Ishikawa (cell line): Measurements from ENCODE around the gene TMA7B.

Source experiments
- CEBPB ChIP-seq: IDR thresholded peaks from 2 replicates; pipeline ENCODE4 v1.6.1; 2012
- CREB1 ChIP-seq: IDR thresholded peaks from 2 replicates; pipeline ENCODE4 v1.6.1; 2012; ENCODE audit warnings: low read depth
- EGR1 ChIP-seq: IDR thresholded peaks from 2 replicates; pipeline ENCODE4 v1.6.1; 2012
- EP300 ChIP-seq: IDR thresholded peaks from 2 replicates; pipeline ENCODE4 v1.6.1; 2012; ENCODE audit warnings: borderline replicate concordance
- FOXM1 ChIP-seq: IDR thresholded peaks from 2 replicates; pipeline ENCODE4 v1.6.1; 2012; ENCODE audit warnings: low read depth, borderline replicate concordance
- NFIC ChIP-seq: IDR thresholded peaks from 2 replicates; pipeline ENCODE4 v1.6.1; 2012
- RAD21 ChIP-seq: IDR thresholded peaks from 2 replicates; pipeline ENCODE4 v1.6.1; 2012; ENCODE audit warnings: low read depth
- TAF1 ChIP-seq: IDR thresholded peaks from 2 replicates; pipeline ENCODE4 v1.6.1; 2012; ENCODE audit warnings: low read depth, mild to moderate bottlenecking
- TCF12 ChIP-seq: IDR thresholded peaks from 2 replicates; pipeline ENCODE4 v1.6.1; 2012; ENCODE audit warnings: low read depth
- TEAD4 ChIP-seq: IDR thresholded peaks from 2 replicates; pipeline ENCODE4 v1.6.1; 2012
- USF1 ChIP-seq: IDR thresholded peaks from 2 replicates; pipeline ENCODE4 v1.6.1; 2012
- YY1 ChIP-seq: IDR thresholded peaks from 2 replicates; pipeline ENCODE4 v1.6.1; 2012; ENCODE audit warnings: low read depth
- ZBTB7A ChIP-seq: IDR thresholded peaks from 2 replicates; pipeline ENCODE4 v1.6.1; 2012; ENCODE audit warnings: low read depth
- TF ChIP-seq, protein P1 (sequence below): IDR thresholded peaks from 2 replicates; pipeline ENCODE4 v1.6.1; 2012; ENCODE audit warnings: low read depth, mild to moderate bottlenecking
- TF ChIP-seq, protein P2 (sequence below): IDR thresholded peaks from 2 replicates; pipeline ENCODE4 v1.6.1; 2012

The TMA7B gene

DNA sequence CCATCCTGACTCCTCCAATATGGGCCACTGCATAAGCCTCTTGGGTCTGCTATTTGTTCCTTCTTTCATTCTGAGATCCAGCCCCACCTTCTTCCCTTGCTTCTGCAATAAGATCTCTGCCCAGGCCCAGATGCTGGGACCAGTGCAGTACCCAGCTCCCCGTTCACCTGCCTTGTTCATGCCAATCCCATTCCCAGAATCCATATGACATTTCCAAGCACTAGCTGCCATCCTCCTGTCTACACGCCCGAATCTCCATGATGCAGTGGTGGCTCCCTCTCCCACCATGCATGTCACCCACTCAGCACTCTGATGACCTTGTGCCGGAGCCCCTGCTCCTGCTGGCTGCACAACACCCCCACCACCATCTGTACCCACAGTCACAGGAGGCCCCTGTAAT lies 23.1 kb downstream of the TMA7B start:
- TF ChIP-seq EGR1 (no peak), RAD21 (no peak), ZBTB7A (no peak), TEAD4 (no peak), YY1 (no peak), CREB1 (no peak), TAF1 (no peak), FOXM1 (no peak), NFIC (no peak), CEBPB (no peak), TCF12 (no peak)
- TF ChIP-seq, protein P1, sequence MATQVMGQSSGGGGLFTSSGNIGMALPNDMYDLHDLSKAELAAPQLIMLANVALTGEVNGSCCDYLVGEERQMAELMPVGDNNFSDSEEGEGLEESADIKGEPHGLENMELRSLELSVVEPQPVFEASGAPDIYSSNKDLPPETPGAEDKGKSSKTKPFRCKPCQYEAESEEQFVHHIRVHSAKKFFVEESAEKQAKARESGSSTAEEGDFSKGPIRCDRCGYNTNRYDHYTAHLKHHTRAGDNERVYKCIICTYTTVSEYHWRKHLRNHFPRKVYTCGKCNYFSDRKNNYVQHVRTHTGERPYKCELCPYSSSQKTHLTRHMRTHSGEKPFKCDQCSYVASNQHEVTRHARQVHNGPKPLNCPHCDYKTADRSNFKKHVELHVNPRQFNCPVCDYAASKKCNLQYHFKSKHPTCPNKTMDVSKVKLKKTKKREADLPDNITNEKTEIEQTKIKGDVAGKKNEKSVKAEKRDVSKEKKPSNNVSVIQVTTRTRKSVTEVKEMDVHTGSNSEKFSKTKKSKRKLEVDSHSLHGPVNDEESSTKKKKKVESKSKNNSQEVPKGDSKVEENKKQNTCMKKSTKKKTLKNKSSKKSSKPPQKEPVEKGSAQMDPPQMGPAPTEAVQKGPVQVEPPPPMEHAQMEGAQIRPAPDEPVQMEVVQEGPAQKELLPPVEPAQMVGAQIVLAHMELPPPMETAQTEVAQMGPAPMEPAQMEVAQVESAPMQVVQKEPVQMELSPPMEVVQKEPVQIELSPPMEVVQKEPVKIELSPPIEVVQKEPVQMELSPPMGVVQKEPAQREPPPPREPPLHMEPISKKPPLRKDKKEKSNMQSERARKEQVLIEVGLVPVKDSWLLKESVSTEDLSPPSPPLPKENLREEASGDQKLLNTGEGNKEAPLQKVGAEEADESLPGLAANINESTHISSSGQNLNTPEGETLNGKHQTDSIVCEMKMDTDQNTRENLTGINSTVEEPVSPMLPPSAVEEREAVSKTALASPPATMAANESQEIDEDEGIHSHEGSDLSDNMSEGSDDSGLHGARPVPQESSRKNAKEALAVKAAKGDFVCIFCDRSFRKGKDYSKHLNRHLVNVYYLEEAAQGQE = no peak
- TF ChIP-seq, protein P2, sequence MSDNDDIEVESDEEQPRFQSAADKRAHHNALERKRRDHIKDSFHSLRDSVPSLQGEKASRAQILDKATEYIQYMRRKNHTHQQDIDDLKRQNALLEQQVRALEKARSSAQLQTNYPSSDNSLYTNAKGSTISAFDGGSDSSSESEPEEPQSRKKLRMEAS = no peak

DNA sequence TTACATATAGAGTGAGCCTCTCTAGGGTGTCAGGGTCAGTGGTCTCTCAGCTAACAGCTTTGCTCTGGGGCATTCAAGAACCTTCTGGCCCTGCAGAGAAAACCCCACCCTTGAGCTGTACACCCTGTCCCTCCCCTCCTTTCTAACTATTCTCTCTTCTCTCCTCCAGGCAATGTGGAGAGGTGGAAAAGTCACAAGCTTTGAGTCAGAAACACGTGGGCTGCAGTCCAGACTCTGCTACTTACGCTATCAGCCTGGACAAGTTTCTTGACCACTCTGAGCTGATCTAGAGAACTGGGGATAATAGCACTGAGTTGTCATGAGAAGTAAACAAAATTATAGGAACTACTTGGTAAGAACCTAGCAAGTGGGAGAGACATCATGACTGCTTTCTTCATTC lies 23.8 kb downstream of the TMA7B start:
- no peak for TF ChIP-seq CEBPB
- TF ChIP-seq TAF1 = no peak
- no peak for TF ChIP-seq EP300
- TF ChIP-seq USF1 = no peak

DNA sequence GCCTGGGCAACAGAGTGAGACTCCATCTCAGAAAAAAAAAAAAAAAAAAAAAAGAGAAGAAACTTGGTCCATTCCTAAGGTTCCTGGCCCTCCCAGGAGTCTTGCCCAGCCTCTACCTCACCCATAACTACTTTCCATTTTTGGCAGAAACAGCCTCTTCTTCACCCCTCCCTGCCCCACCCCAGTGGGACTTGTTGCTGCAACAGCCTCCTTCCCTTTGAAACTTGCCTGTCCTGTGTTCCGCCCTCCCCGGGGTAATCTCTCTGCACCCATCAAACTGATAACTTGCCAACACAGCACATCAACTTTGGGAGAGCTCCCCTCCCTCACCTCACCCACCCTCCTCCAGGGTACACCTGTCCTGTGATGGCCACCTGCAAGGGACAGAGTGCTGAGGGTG lies 24.5 kb downstream of the TMA7B start:
- no peak for TF ChIP-seq CREB1
- TF ChIP-seq, protein P1 = no peak
- TF ChIP-seq TEAD4 = no peak
- TF ChIP-seq USF1 = no peak
- TF ChIP-seq ZBTB7A = no peak
- TF ChIP-seq CEBPB = no peak
- TF ChIP-seq, protein P2 = no peak
- TF ChIP-seq EGR1 = no peak
- TF ChIP-seq RAD21 = no peak
- no peak for TF ChIP-seq EP300
- TF ChIP-seq YY1 = no peak
- no peak for TF ChIP-seq TCF12
- TF ChIP-seq NFIC = no peak
- TF ChIP-seq FOXM1 = no peak
- no peak for TF ChIP-seq TAF1

DNA sequence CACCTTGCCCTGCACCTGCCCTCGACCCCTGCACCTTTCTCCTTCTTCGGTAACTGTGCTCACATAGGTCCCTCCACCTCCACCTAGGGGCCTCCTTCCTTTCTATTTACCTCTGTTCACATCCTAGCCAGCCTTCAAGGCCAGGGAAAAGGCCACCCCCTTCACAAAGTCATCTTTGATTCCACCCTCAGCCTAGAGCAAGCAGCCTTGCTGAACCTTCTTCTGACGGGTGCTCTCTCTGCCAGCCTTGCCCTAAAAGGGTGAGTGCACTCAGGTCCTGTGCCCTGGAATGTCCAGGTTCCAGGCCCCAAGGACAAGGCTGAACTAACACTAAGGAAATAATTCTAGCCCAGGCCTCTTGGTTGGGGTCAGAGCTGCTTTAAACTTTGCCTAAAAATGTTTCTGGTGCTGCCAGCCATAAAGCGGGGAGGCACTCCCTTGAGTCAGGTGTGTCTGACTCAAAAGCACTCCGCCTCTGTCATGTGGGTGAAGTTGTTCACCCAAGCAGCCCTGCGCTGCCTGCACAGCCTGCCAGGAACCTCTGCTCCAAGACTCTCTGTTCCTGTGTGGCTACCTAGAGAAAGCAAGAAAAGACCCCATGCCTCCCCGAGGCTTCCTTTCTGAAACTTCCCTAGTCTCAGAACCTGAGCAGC lies 25.3 kb downstream of the TMA7B start:
- TF ChIP-seq EP300 (no peak), TAF1 (no peak), CREB1 (no peak), CEBPB (no peak), TCF12 (no peak)

GRCh38 chr22:39988386-39989114 lies 28.4 kb downstream of the TMA7B start:
- TF ChIP-seq USF1 = no peak

- TF ChIP-seq EP300 = no peak
- no peak for TF ChIP-seq TEAD4
- no peak for TF ChIP-seq NFIC
- no peak for TF ChIP-seq TCF12
- TF ChIP-seq EGR1 = no peak
- no peak for TF ChIP-seq ZBTB7A
- no peak for TF ChIP-seq CREB1
- TF ChIP-seq, protein P2 = no peak
- TF ChIP-seq FOXM1 = no peak
- no peak for TF ChIP-seq USF1
- TF ChIP-seq, protein P1 = no peak
- TF ChIP-seq CEBPB = no peak
- TF ChIP-seq YY1 = no peak
- no peak for TF ChIP-seq TAF1
- TF ChIP-seq RAD21 = no peak
These were observed 29.4 kb downstream of the TMA7B start for GRCh38 chr22:39989633-39990032.
